Measurements from ENCODE around the gene TRIP4.

DNA sequence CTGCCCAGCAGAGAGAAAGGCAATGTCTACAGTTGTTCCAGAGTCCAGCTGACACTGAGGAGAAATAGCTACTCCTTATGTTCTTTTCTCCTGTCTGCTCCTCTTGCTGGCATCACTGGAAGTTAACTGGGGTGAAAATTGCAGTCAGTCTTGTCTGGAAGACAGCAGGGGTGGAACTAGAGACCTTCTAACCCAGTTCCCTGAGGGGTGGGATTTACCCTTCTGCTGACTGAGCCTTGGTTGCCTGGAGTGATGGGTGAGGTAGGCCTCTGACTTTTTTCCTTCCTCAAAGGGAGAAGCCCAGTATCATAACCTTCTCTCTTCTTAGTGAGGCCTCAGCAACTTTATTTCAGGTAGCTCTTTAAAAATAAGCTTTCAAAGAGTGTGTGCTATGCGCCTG is 88.9 kb downstream of the TRIP4 start:
- TF ChIP-seq, protein P1, sequence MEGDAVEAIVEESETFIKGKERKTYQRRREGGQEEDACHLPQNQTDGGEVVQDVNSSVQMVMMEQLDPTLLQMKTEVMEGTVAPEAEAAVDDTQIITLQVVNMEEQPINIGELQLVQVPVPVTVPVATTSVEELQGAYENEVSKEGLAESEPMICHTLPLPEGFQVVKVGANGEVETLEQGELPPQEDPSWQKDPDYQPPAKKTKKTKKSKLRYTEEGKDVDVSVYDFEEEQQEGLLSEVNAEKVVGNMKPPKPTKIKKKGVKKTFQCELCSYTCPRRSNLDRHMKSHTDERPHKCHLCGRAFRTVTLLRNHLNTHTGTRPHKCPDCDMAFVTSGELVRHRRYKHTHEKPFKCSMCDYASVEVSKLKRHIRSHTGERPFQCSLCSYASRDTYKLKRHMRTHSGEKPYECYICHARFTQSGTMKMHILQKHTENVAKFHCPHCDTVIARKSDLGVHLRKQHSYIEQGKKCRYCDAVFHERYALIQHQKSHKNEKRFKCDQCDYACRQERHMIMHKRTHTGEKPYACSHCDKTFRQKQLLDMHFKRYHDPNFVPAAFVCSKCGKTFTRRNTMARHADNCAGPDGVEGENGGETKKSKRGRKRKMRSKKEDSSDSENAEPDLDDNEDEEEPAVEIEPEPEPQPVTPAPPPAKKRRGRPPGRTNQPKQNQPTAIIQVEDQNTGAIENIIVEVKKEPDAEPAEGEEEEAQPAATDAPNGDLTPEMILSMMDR (conservative IDR thresholded peaks at IDR 0.05): no peak
- no peak for TF ChIP-seq EZH2 (IDR thresholded peaks at IDR 0.05; ENCODE audit: low read depth)
